SK-N-SH (cell line): Measurements from ENCODE around the gene SLC29A1. TPM values are rescaled to one million over a fixed set of nuclear protein-coding genes. Genes with fewer than 3 reads are reported as not detected.

ENCODE experiments used
- CTCF ChIA-PET: fragments of 300-600, 350-600 bp; formaldehyde crosslinking; extraction: SDS; loops from one replicate; lab custom pipeline; 2021; lab: Yijun Ruan, JAX
- POLR2A ChIA-PET: fragments of 350-600 bp; sonication (Branson Sonifier 250); formaldehyde crosslinking; extraction: SDS; loops from one replicate; lab custom pipeline; 2020; ENCODE audit warnings: antibody characterized with exemption, inconsistent platforms; lab: Yijun Ruan, JAX
- DNase-seq: peaks from one replicate; pipeline ENCODE4 v3.0.0; 2012
- H2AFZ ChIP-seq: fragments of 200-600 bp; sonication (generic); 2 replicates; pipeline ENCODE4 v1.8.1; 2016; ENCODE audit warnings: antibody characterized with exemption, mild to moderate bottlenecking, low read depth
- H3F3A ChIP-seq: fragments of 200-600 bp; sonication (generic); replicated peaks from 2 replicates; pipeline ENCODE3; 2016; ENCODE audit warnings: antibody characterized with exemption, mild to moderate bottlenecking; ENCODE audit not compliant: insufficient read depth
- H3K27ac ChIP-seq, 2 experiments: fragments of 200-500 bp in 1 of 2; fragments of 200-600 bp in 1 of 2; sonication (Bioruptor generic) in 1 of 2; sonication (generic), shearing (Covaris generic) in 1 of 2; 2 replicates each; pipeline versions ENCODE4 v1.5.1 to v1.6.1; 2014 to 2016; ENCODE audit warnings: low read depth in 2 of 2, inconsistent platforms in 1 of 2, low read length in 1 of 2, mild to moderate bottlenecking in 1 of 2, mixed read lengths in 1 of 2
- H3K27me3 ChIP-seq: fragments of 200-600 bp; sonication (generic), shearing (Covaris generic); 2 replicates; pipeline ENCODE4 v1.6.1; 2016; ENCODE audit warnings: mixed run types; ENCODE audit not compliant: insufficient read depth
- H3K36me3 ChIP-seq, 2 experiments: fragments of 200-500 bp in 1 of 2; fragments of 200-600 bp in 1 of 2; sonication (Bioruptor generic) in 1 of 2; sonication (generic) in 1 of 2; replicated peaks in 1 of 2; 2 replicates each; pipeline versions ENCODE3 to v1.5.1; 2014 to 2016; ENCODE audit warnings: low read length in 1 of 2, mild to moderate bottlenecking in 1 of 2; ENCODE audit not compliant: insufficient read depth in 2 of 2, control insufficient read depth in 1 of 2
- H3K4me1 ChIP-seq, 2 experiments: fragments of 200-500 bp in 1 of 2; fragments of 200-600 bp in 1 of 2; sonication (Bioruptor generic) in 1 of 2; sonication (generic), shearing (Covaris generic) in 1 of 2; 2 replicates each; pipeline versions ENCODE4 v1.5.1 to v1.6.1; 2014 to 2016; ENCODE audit warnings: low read depth in 1 of 2, low read length in 1 of 2, mixed run types in 1 of 2; ENCODE audit not compliant: insufficient read depth in 2 of 2, control insufficient read depth in 1 of 2
- H3K4me2 ChIP-seq: fragments of 200-600 bp; sonication (generic), shearing (Covaris generic); 2 replicates; pipeline ENCODE4 v1.6.1; 2017; ENCODE audit warnings: mixed run types
- H3K4me3 ChIP-seq, 2 experiments: fragments of 200-500 bp in 1 of 2; fragments of 200-600 bp in 1 of 2; sonication (Bioruptor generic) in 1 of 2; sonication (generic), shearing (Covaris generic) in 1 of 2; 2 replicates each; pipeline versions ENCODE4 v1.5.1 to v1.8.1; 2014 to 2016; ENCODE audit warnings: low read depth in 2 of 2, inconsistent platforms in 1 of 2, low read length in 1 of 2, mild to moderate bottlenecking in 1 of 2, mixed read lengths in 1 of 2, moderate library complexity in 1 of 2
- H3K79me2 ChIP-seq: fragments of 200-600 bp; sonication (generic); 2 replicates; pipeline ENCODE4 v1.8.1; 2017; ENCODE audit warnings: mild to moderate bottlenecking; ENCODE audit not compliant: insufficient read depth
- H3K9ac ChIP-seq: fragments of 200-600 bp; sonication (generic); 2 replicates; pipeline ENCODE4 v1.6.1; 2017; ENCODE audit warnings: mixed run types
- H3K9me2 ChIP-seq: fragments of 200-600 bp; sonication (generic); 2 replicates; pipeline ENCODE4 v1.6.1; 2017; ENCODE audit warnings: mixed run types
- H3K9me3 ChIP-seq: fragments of 200-600 bp; sonication (generic); 2 replicates; pipeline ENCODE4 v1.6.1; 2017; ENCODE audit warnings: mixed run types, mild to moderate bottlenecking, moderate library complexity
- H4K20me1 ChIP-seq: fragments of 200-600 bp; sonication (generic); 2 replicates; pipeline ENCODE4 v1.6.1; 2017; ENCODE audit warnings: mild to moderate bottlenecking, mixed run types; ENCODE audit not compliant: insufficient read depth
- ELF1 ChIP-seq: IDR thresholded peaks from 2 replicates; pipeline ENCODE4 v1.4.0; 2012
- EP300 ChIP-seq, 2 experiments: IDR thresholded peaks; 2 replicates each; pipeline versions ENCODE4 v1.4.0 to v1.6.1; 2012; ENCODE audit warnings: borderline replicate concordance in 1 of 2, low read depth in 1 of 2, low read length in 1 of 2
- EZH2phosphoT487 ChIP-seq: fragments of 200-600 bp; sonication (generic); IDR thresholded peaks from 2 replicates; pipeline ENCODE4 v1.6.1; 2017; ENCODE audit warnings: low read depth, mixed run types, mild to moderate bottlenecking, antibody characterized with exemption, moderate library complexity, borderline replicate concordance
- FOSL2 ChIP-seq: IDR thresholded peaks from 2 replicates; pipeline ENCODE4 v1.4.0; 2012; ENCODE audit warnings: low read depth, mild to moderate bottlenecking, moderate library complexity, borderline replicate concordance
- FOXJ3 ChIP-seq: sonication (generic); formaldehyde crosslinking; IDR thresholded peaks from 2 replicates; pipeline ENCODE4 v1.5.1; 2020; ENCODE audit warnings: mild to moderate bottlenecking, missing genetic modification reagents
- FOXM1 ChIP-seq: IDR thresholded peaks from 2 replicates; pipeline ENCODE4 v1.4.0; 2012; ENCODE audit warnings: low read depth, mild to moderate bottlenecking
- GABPA ChIP-seq: IDR thresholded peaks from 2 replicates; pipeline ENCODE4 v1.4.0; 2012; ENCODE audit warnings: low read depth, mild to moderate bottlenecking
- GATA2 ChIP-seq: sonication (generic); formaldehyde crosslinking; IDR thresholded peaks from 2 replicates; pipeline ENCODE4 v1.5.0; 2020; ENCODE audit warnings: mild to moderate bottlenecking, missing genetic modification reagents
- JUND ChIP-seq: IDR thresholded peaks from 2 replicates; pipeline ENCODE4 v1.4.0; 2012
- MXI1 ChIP-seq: IDR thresholded peaks from 2 replicates; pipeline ENCODE4 v1.6.1; 2012; ENCODE audit warnings: mild to moderate bottlenecking, low read depth, low read length, improper control_type of control experiment
- NFIC ChIP-seq: IDR thresholded peaks from 2 replicates; pipeline ENCODE4 v1.4.0; 2012; ENCODE audit warnings: borderline replicate concordance
- NRF1 ChIP-seq: IDR thresholded peaks from 2 replicates; pipeline ENCODE4 v1.6.1; 2012; ENCODE audit warnings: low read depth, mild to moderate bottlenecking, low read length
- SIN3A ChIP-seq: IDR thresholded peaks from 2 replicates; pipeline ENCODE4 v1.6.1; 2012; ENCODE audit warnings: low read depth, mild to moderate bottlenecking, low read length, moderate library complexity, borderline replicate concordance
- TEAD4 ChIP-seq: IDR thresholded peaks from 2 replicates; pipeline ENCODE4 v1.4.0; 2012; ENCODE audit warnings: mild to moderate bottlenecking, borderline replicate concordance; ENCODE audit not compliant: insufficient read depth
- WGBS: methylation state at CpG from one replicate; pipeline ENCODE4 v1.1.6; 2017; ENCODE audit warnings: low lambda C conversion rate; 5-methylcytosine and 5-hydroxymethylcytosine counted together
- polyA plus RNA-seq, 3 experiments: library from polyadenylated mRNA; depleted of rRNA; stranded (reverse); fragments of >200 nt; gene quantifications; 2 replicates each; pipeline ENCODE4 v1.2.3, GENCODE V29; 2012
- TF ChIP-seq, protein P1 (sequence below): IDR thresholded peaks from 2 replicates; pipeline ENCODE4 v1.4.0; 2012; ENCODE audit warnings: low read depth, borderline replicate concordance
- TF ChIP-seq, protein P2 (sequence below): IDR thresholded peaks from 2 replicates; pipeline ENCODE4 v1.6.1; 2012; ENCODE audit warnings: mild to moderate bottlenecking, low read depth, low read length, moderate library complexity

Gene SLC29A1
- polyA plus RNA-seq, 1 of the 3 experiments (the other 2 are of a cell fraction), result 44.5 TPM

DNA sequence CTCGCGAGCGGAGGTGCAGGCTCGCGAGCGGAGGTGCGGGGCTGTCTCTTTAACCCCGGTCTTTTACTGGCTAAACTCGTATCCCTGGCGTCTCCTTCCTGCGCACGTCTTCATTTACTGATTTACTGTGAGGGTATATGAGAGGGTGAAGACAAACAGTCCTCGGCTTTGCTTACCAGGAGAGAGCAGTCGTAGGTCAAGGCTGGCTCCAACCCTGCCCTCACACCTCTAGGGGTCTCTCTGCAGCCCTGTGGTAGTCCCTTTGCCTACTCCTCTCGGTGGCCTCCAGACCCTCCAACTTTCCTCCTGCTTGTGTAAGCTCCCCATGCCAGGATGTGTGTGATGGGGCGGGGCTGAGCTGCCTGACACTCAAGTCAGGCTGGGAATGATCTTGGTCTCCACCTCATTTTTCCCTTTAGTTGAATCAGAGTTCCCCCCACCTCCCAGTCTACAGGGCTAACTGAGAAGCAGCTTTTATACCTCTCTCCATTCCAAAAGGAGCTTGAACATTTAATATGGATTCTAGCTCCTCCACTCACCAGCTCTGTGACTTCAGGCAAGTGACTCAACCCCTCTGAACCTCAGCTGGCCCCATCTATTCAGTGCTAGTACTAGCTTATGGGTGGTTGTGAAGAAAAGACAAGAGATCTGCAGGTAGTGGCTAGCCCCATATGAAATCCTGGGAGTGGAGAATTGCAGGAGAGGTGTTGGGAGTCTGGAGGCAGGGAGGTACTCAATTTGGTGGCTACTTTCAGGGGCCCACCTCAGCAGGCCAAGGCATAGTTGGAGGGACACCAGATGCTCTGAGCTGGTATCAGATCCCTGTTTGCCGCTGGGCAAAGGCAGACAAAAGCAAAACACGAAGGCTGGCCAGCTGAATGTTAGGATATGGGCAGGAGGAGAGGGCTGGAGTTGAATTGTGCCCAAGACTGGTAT, 902 bp downstream of the SLC29A1 start:
- Histone ChIP-seq H2AFZ (peak overlapping the region; percentile 9), H3K27me3 (no peaks in the 10 kb centered on the region), H3K9me2 (no peaks in the 10 kb centered on the region), H3K79me2 (peaks cover 7% of the 10 kb centered on the region; the same call in 1 of the 2 replicates), H3K27ac (peak overlapping the region in 1 of 2 experiments; percentile 64; a peak in 2 of 4 replicates), H3K9me3 (no peaks in the 10 kb centered on the region), H3K4me3 (peak overlapping the region; percentile 53 to 65), H3K36me3 (no peaks in the 10 kb centered on the region), H3K9ac (peak overlapping the region; percentile 54; the same call in 1 of the 2 replicates), H3F3A (peaks cover 3% of the 10 kb centered on the region), H3K4me2 (peak overlapping the region; percentile 99), H3K4me1 (peaks cover 14 to 76% of the 10 kb centered on the region in 2 experiments), H4K20me1 (peaks cover 5% of the 10 kb centered on the region; the same call in 1 of the 2 replicates)
- WGBS, result 19% methylated on average over 8 of the region's 18 CpGs
- peak; percentile 66 for DNase-seq
- CTCF ChIA-PET, result interaction anchor here (0.7 to 13.7 kb wide), 8 partner anchors 10 to 450 kb away, joined by 3 to 224 read pairs (median 4); partner anchors contain the start of genes AARS2 and HSP90AB1
- TF ChIP-seq GABPA (no peak), JUND (no peak), MXI1 (no peak), ELF1 (no peak), NFIC (no peak), SIN3A (no peak), GATA2 (CRISPR knock-in tag) (peak; percentile 61), FOXJ3 (CRISPR knock-in tag) (no peak), EP300 (IDR thresholded peaks at IDR 0.05; ENCODE audit: borderline replicate concordance in 1 of 2, low read depth in 1 of 2, low read length in 1 of 2) (0 out of 4 replicates have a peak, but pooled peaks of 1 of the 2 experiments have one; percentile 32), FOXM1 (no peak)
- POLR2A ChIA-PET, result interaction anchor here (0.6 to 4.7 kb wide), 5 partner anchors 10 to 44 kb away, joined by 3 to 49 read pairs (median 4); partner anchors contain the start of genes HSP90AB1 and SLC35B2

DNA sequence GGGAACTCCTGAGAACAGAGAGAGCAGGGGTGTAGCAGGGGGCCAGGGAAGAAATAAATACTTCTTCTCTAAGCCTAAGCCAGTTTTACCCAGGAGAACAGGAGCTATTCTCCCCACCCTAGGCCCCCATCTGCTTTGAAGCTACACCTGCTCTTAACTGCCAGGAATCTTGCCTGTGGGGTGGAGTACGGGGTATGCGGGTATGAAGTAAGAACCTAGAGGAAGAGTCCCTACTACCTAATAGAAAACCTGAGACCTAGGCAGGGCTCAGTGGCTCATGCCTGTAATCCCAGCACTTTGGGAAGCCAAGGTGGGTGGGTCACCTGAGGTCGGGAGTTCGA, 1.5 kb downstream of the SLC29A1 start:
- Histone ChIP-seq H3K9me3 (no peaks in the 10 kb centered on the region), H3K27ac (peak overlapping the region in 1 of 2 experiments; percentile 64; a peak in 2 of 4 replicates), H4K20me1 (peaks cover 5% of the 10 kb centered on the region; the same call in 1 of the 2 replicates), H3K27me3 (no peaks in the 10 kb centered on the region), H3K4me1 (peaks cover 14 to 83% of the 10 kb centered on the region in 2 experiments), H3K4me2 (no peak overlapping the region), H3K9ac (no peak overlapping the region), H3F3A (peaks cover 3% of the 10 kb centered on the region), H3K36me3 (no peaks in the 10 kb centered on the region), H3K4me3 (0 out of 4 replicates have a peak overlapping the region, but pooled peaks of 1 of the 2 experiments have one; percentile 53), H2AFZ (no peak overlapping the region), H3K79me2 (peaks cover 7% of the 10 kb centered on the region; the same call in 1 of the 2 replicates), H3K9me2 (no peaks in the 10 kb centered on the region)
- TF ChIP-seq GATA2 (CRISPR knock-in tag), result no peak
- TF ChIP-seq NRF1, result no peak
- TF ChIP-seq TEAD4, result no peak
- TF ChIP-seq FOSL2, result no peak
- TF ChIP-seq FOXJ3 (CRISPR knock-in tag), result no peak
- no peak for TF ChIP-seq GABPA
- TF ChIP-seq, protein P1, sequence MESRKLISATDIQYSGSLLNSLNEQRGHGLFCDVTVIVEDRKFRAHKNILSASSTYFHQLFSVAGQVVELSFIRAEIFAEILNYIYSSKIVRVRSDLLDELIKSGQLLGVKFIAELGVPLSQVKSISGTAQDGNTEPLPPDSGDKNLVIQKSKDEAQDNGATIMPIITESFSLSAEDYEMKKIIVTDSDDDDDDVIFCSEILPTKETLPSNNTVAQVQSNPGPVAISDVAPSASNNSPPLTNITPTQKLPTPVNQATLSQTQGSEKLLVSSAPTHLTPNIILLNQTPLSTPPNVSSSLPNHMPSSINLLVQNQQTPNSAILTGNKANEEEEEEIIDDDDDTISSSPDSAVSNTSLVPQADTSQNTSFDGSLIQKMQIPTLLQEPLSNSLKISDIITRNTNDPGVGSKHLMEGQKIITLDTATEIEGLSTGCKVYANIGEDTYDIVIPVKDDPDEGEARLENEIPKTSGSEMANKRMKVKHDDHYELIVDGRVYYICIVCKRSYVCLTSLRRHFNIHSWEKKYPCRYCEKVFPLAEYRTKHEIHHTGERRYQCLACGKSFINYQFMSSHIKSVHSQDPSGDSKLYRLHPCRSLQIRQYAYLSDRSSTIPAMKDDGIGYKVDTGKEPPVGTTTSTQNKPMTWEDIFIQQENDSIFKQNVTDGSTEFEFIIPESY, result no peak
- TF ChIP-seq, protein P2, sequence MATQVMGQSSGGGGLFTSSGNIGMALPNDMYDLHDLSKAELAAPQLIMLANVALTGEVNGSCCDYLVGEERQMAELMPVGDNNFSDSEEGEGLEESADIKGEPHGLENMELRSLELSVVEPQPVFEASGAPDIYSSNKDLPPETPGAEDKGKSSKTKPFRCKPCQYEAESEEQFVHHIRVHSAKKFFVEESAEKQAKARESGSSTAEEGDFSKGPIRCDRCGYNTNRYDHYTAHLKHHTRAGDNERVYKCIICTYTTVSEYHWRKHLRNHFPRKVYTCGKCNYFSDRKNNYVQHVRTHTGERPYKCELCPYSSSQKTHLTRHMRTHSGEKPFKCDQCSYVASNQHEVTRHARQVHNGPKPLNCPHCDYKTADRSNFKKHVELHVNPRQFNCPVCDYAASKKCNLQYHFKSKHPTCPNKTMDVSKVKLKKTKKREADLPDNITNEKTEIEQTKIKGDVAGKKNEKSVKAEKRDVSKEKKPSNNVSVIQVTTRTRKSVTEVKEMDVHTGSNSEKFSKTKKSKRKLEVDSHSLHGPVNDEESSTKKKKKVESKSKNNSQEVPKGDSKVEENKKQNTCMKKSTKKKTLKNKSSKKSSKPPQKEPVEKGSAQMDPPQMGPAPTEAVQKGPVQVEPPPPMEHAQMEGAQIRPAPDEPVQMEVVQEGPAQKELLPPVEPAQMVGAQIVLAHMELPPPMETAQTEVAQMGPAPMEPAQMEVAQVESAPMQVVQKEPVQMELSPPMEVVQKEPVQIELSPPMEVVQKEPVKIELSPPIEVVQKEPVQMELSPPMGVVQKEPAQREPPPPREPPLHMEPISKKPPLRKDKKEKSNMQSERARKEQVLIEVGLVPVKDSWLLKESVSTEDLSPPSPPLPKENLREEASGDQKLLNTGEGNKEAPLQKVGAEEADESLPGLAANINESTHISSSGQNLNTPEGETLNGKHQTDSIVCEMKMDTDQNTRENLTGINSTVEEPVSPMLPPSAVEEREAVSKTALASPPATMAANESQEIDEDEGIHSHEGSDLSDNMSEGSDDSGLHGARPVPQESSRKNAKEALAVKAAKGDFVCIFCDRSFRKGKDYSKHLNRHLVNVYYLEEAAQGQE, result no peak
- no peak for TF ChIP-seq EZH2phosphoT487
- ChIA-PET CTCF (interaction anchor here (0.7 to 13.7 kb wide), 6 partner anchors 10 to 88 kb away, joined by 3 to 224 read pairs (median 15); partner anchors contain the start of genes AARS2 and HSP90AB1), POLR2A (interaction anchor here (0.6 to 4.7 kb wide), 4 partner anchors 9 to 44 kb away, joined by 3 to 49 read pairs (median 6); partner anchors contain the start of gene HSP90AB1)
- no peak for DNase-seq
- 97% methylated on average over 2 of the region's 4 CpGs for WGBS
